Right lobe of liver (tissue), 6 donors: Measurements from ENCODE around the gene CTSA. TPM values are rescaled to one million over a fixed set of nuclear protein-coding genes. Genes with fewer than 3 reads are reported as not detected.

ENCODE experiments used
- ATAC-seq, 4 donors: fragments of 200-7000 bp; cut with Tn5 transposase; one replicate each; pipeline ENCODE4 v1.9.1; 2020; ENCODE audit warnings: mild to moderate bottlenecking in 4 of 4, moderate library complexity in 4 of 4
- DNase-seq, 3 donors: peaks; one replicate each; pipeline ENCODE4 v3.0.0-alpha.2; 2020
- H3K27ac ChIP-seq, 3 donors: fragments of 200-600 bp; one replicate each; pipeline ENCODE4 v1.8.0; 2022
- H3K27me3 ChIP-seq, 2 donors: fragments of 200-600 bp; one replicate each; pipeline ENCODE4 v1.8.0; 2022
- H3K36me3 ChIP-seq, 4 donors: fragments of 200-600 bp; sonication (generic) in 1 of 4; one replicate each; pipeline versions ENCODE4 v1.5.1 to v1.8.0; 2017 to 2022; ENCODE audit warnings: control low read depth in 1 of 4
- H3K4me1 ChIP-seq, 4 donors: fragments of 200-600 bp; sonication (generic) in 1 of 4; one replicate each; pipeline versions ENCODE4 v1.5.1 to v1.8.0; 2017 to 2022; ENCODE audit warnings: control low read depth in 1 of 4
- H3K4me3 ChIP-seq, 3 donors: fragments of 200-600 bp; one replicate each; pipeline ENCODE4 v1.8.0; 2022
- H3K9me3 ChIP-seq, 4 donors: fragments of 200-600 bp; sonication (generic) in 1 of 4; one replicate each; pipeline versions ENCODE4 v1.5.1 to v1.8.0; 2017 to 2022; ENCODE audit warnings: control low read depth in 1 of 4
- POLR2A ChIP-seq: fragments of 450-650 bp; IDR thresholded peaks from one replicate; pipeline ENCODE4 v1.6.1; 2017; ENCODE audit warnings: antibody characterized with exemption, mild to moderate bottlenecking
- WGBS: methylation state at CpG from one replicate; pipeline ENCODE4 v1.1.6; 2018; ENCODE audit warnings: low coverage, low lambda C conversion rate; ENCODE audit not compliant: insufficient coverage; ENCODE audit errors: missing lambda C conversion rate; 5-methylcytosine and 5-hydroxymethylcytosine counted together
- intact Hi-C, 2 donors: fragments of 100-400 bp; cut with DNase I; formaldehyde crosslinking; loops; one replicate each; pipeline versions ENCODE4 v1.11.2 to v1.14.1; 2022
- total RNA-seq, 6 experiments: library from RNA; depleted of rRNA in 2 of 6; stranded (reverse); fragments of >200 nt in 2 of 6; fragmentation: NEBNext Ultra II Directional in 3 of 6; extraction: Animal tissue kit (Norgen Biotek cat#: 25700) in 3 of 6; gene quantifications; one replicate each; pipeline versions ENCODE4 v1.1.0 to v1.2.4, GENCODE V29; 2016 to 2023
- TF ChIP-seq, protein P1 (sequence below), 4 donors: fragments of 200-600 bp in 3 of 4; fragments of 450-650 bp in 1 of 4; IDR thresholded peaks; one replicate each; pipeline versions ENCODE4 v1.5.1 to v1.8.0; 2016 to 2022; ENCODE audit warnings: antibody characterized with exemption in 4 of 4, mild to moderate bottlenecking in 2 of 4
- donor health status: DM: no; HTN: yes; CAD: no.
- donor health status: DM: no; HTN: no; CAD: no.
- donor health status: DM: no; HTN: no; CAD: no.
- donor health status: DM: no; HTN: yes; CAD: no.
- donor health status: DM: no; HTN: yes; CAD: no.

CTSA gene
- total RNA-seq, 6 experiments from 2014 or later = 54.4 to 194 (median 134) TPM

DNA sequence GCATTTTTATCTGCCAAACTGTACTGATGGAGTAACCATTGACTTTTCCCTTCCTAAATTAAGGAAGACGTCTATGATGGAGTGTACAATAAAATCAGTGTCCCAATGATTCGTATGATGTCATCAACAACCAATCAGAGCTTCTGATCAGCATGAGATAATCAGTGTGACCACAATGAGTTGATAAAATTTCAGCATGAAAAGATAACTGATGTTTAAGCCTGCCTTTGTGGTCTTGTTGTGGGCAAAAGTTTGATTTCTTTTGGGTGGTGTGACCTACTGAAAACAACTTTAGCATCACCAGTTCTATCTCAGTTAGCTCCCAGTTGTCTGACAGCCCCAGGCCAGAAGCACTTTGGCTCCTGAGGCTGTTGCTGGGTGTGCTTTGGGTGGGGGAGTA lies 46.6 kb downstream of the CTSA start:
- H3K4me3 ChIP-seq = no peak overlapping the region
- ATAC-seq (no peak), DNase-seq (no peak)
- intact Hi-C loops = no loop called here
- WGBS = 68% methylated on average over 2 of the region's 2 CpGs
- H3K27ac ChIP-seq = no peak overlapping the region
- peaks cover 4 to 48% (median 6%) of the 10 kb centered on the region in 4 donors for H3K36me3 ChIP-seq
- H3K9me3 ChIP-seq = no peaks in the 10 kb centered on the region
- TF ChIP-seq POLR2A = no peak
- TF ChIP-seq, protein P1, sequence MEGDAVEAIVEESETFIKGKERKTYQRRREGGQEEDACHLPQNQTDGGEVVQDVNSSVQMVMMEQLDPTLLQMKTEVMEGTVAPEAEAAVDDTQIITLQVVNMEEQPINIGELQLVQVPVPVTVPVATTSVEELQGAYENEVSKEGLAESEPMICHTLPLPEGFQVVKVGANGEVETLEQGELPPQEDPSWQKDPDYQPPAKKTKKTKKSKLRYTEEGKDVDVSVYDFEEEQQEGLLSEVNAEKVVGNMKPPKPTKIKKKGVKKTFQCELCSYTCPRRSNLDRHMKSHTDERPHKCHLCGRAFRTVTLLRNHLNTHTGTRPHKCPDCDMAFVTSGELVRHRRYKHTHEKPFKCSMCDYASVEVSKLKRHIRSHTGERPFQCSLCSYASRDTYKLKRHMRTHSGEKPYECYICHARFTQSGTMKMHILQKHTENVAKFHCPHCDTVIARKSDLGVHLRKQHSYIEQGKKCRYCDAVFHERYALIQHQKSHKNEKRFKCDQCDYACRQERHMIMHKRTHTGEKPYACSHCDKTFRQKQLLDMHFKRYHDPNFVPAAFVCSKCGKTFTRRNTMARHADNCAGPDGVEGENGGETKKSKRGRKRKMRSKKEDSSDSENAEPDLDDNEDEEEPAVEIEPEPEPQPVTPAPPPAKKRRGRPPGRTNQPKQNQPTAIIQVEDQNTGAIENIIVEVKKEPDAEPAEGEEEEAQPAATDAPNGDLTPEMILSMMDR (IDR thresholded peaks at IDR 0.05) = no peak
- peaks cover 0 to 11% (median 5%) of the 10 kb centered on the region in 4 donors for H3K4me1 ChIP-seq
- H3K27me3 ChIP-seq = no peaks in the 10 kb centered on the region

DNA sequence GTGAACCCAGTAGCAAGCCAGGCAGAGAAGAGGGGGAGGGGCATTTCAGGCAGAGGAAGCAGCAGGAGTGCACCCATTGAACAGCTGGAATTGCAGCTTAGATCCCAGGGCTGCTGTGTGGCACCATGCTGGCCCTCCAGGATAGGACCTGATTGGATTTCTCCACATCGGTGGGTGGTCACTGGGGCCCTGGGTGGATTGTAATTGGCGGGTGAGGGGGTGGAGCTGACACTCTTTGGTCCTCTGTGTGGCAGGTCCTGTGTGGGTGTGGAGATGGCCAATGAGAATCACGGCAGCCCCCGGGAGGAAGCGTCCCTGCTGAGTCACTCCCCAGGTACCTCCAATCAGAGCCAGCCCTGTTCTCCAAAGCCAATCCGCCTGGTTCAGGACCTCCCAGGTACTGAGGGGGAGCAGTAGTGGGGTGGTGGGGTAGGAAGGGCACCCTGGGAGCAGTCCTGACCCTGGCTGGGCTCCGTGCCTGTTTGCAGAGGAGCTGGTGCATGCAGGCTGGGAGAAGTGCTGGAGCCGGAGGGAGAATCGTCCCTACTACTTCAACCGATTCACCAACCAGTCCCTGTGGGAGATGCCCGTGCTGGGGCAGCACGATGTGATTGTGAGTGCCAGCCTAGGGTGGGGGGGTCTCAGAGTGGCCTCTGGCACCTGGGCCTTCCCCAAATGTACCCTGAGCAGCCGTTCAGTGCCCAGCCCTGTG lies 47.7 kb downstream of the CTSA start:
- intact Hi-C loops = no loop called here
- no CpG with 5 or more reads among the region's 13 CpGs for WGBS
- DNase-seq = no peak

DNA sequence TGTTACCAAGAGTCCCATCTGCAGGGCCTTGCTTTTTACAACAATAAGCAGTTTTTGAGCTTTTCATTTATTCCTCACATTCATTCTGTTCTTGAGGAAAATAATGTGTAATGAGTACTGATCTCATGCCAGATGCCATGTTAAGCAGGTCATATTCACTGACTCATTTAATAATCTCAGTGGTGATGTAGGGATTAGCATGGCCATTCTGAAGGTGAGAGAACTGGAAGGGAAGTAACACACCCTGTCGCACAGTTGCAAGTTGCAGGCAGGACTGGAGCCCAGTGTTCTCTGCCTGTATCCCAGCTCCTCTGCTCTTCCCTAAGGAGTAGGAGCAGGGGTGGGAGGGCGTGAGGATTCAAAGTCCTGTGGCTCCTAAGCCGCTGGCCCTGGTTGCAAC lies 48.9 kb downstream of the CTSA start:
- H3K4me3 ChIP-seq = no peak overlapping the region
- TF ChIP-seq POLR2A = no peak
- TF ChIP-seq, protein P1 (IDR thresholded peaks at IDR 0.05) = no peak
- H3K4me1 ChIP-seq = peaks cover 0 to 10% (median 0%) of the 10 kb centered on the region in 4 donors
- no peak for DNase-seq
- H3K27me3 ChIP-seq = no peaks in the 10 kb centered on the region
- intact Hi-C loops = loop anchor here in 1 of 2 donors (10.0 kb wide), 1 partner anchor 45 kb away; the partner anchor contains the start of genes CTSA and NEURL2
- no peak overlapping the region for H3K27ac ChIP-seq
- WGBS = 75% methylated on average over 1 of the region's 3 CpGs
- ATAC-seq = no peak
- H3K36me3 ChIP-seq = peaks cover 4 to 70% (median 18%) of the 10 kb centered on the region in 4 donors
- no peaks in the 10 kb centered on the region for H3K9me3 ChIP-seq

More for the DNA sequence above, 47.7 kb downstream of the CTSA start:
- no peak for ATAC-seq
- Histone ChIP-seq H3K4me1 (peaks cover 0 to 5% (median 0%) of the 10 kb centered on the region in 4 donors), H3K36me3 (peaks cover 4 to 59% (median 14%) of the 10 kb centered on the region in 4 donors), H3K27me3 (no peaks in the 10 kb centered on the region), H3K27ac (no peak overlapping the region), H3K4me3 (no peak overlapping the region), H3K9me3 (no peaks in the 10 kb centered on the region)
- TF ChIP-seq, protein P1 (IDR thresholded peaks at IDR 0.05) = no peak

DNA sequence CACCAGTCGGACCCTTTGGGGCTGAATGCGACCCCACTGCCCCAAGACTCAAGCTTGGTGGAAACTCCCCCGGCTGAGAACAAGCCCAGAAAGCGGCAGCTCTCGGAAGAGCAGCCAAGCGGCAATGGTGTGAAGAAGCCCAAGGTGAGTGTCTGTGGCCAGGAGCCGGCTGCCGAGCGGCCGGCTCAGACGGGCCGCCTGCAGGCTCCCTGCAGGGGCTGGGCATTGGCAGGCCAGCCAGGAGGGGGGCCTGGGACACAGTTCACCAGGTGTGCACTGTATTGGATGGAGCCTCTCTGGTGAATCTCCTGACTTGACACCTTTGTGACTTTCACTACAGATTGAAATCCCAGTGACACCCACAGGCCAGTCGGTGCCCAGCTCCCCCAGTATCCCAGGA lies 49.3 kb downstream of the CTSA start:
- Histone ChIP-seq H3K4me1 (peaks cover 0 to 10% (median 0%) of the 10 kb centered on the region in 4 donors), H3K27me3 (no peaks in the 10 kb centered on the region), H3K36me3 (peaks cover 4 to 74% (median 20%) of the 10 kb centered on the region in 4 donors), H3K27ac (no peak overlapping the region), H3K4me3 (no peak overlapping the region), H3K9me3 (no peaks in the 10 kb centered on the region)
- intact Hi-C loops = loop anchor here in 1 of 2 donors (10.0 kb wide), 1 partner anchor 46 kb away; the partner anchor contains the start of genes CTSA and NEURL2
- WGBS = 80% methylated on average over 1 of the region's 13 CpGs
- ATAC-seq (no peak), DNase-seq (no peak)
- TF ChIP-seq, protein P1 (IDR thresholded peaks at IDR 0.05) = no peak
- no peak for TF ChIP-seq POLR2A
